ENCODE data around the gene ZSCAN5C. TPM values are rescaled to one million over a fixed set of nuclear protein-coding genes. Genes with fewer than 3 reads are reported as not detected.

Gene ZSCAN5C
- polyA plus RNA-seq, 3 donors, result not detected

Other genes with a start within 250 kb of the ZSCAN5C start
- not detected for gene NLRP5, start 215.5 kb upstream of the ZSCAN5C start, polyA plus RNA-seq (ENCODE audit: insufficient read length in 3 of 3)
- gene ZNF787, start 81.0 kb upstream of the ZSCAN5C start, polyA plus RNA-seq (ENCODE audit: insufficient read length in 3 of 3), result 10 to 100 TPM in 2 of 3 donors, 1 to 10 TPM in 1; 9.0 to 12.0 (median 11.1) TPM
- 10 to 100 TPM; 19.6 to 23.6 (median 22.3) TPM for gene ZNF444, start 61.0 kb upstream of the ZSCAN5C start, polyA plus RNA-seq (ENCODE audit: insufficient read length in 3 of 3)
- not detected for gene GALP, start 26.3 kb upstream of the ZSCAN5C start, polyA plus RNA-seq (ENCODE audit: insufficient read length in 3 of 3)
- not detected for gene ZSCAN5B, start 4.5 kb upstream of the ZSCAN5C start, polyA plus RNA-seq (ENCODE audit: insufficient read length in 3 of 3)
- gene EDDM13, start 70.5 kb downstream of the ZSCAN5C start, polyA plus RNA-seq (ENCODE audit: insufficient read length in 3 of 3), result 1 to 10 TPM; 1.4 to 2.7 (median 1.9) TPM
- 10 to 100 TPM; 10.2 to 14.1 (median 12.0) TPM for gene ZSCAN5A, start 112.6 kb downstream of the ZSCAN5C start, polyA plus RNA-seq (ENCODE audit: insufficient read length in 3 of 3)
- gene ZNF582, start 191.3 kb downstream of the ZSCAN5C start, polyA plus RNA-seq (ENCODE audit: insufficient read length in 3 of 3), result 10 to 100 TPM in 1 of 3 donors, 1 to 10 TPM in 2; 9.0 to 11.5 (median 9.3) TPM
- 1 to 10 TPM; 9.0 to 9.5 (median 9.3) TPM for gene ZNF583, start 202.1 kb downstream of the ZSCAN5C start, polyA plus RNA-seq (ENCODE audit: insufficient read length in 3 of 3)

Measured in right renal cortex interstitium (tissue), 3 donors.